Peyer's patch (tissue), 4 donors: ENCODE data around the gene SPATS2. TPM values are rescaled to one million over a fixed set of nuclear protein-coding genes. Genes with fewer than 3 reads are reported as not detected.

ENCODE experiments used
- DNase-seq, 3 donors: peaks; one replicate each; pipeline ENCODE4 v3.0.0-alpha.2; 2017 to 2019
- H3K27ac ChIP-seq, 4 donors: fragments of 200-600 bp; sonication (generic); one replicate each; pipeline ENCODE4 v1.5.1; 2016 to 2019
- H3K27me3 ChIP-seq, 2 donors: fragments of 200-600 bp; sonication (generic); one replicate each; pipeline ENCODE4 v1.5.1; 2019
- H3K36me3 ChIP-seq, 3 donors: fragments of 200-600 bp; sonication (generic); one replicate each; pipeline ENCODE4 v1.5.1; 2016 to 2019
- H3K4me1 ChIP-seq, 4 donors: fragments of 200-600 bp; sonication (generic); one replicate each; pipeline ENCODE4 v1.5.1; 2016 to 2019
- H3K4me3 ChIP-seq, 4 donors: fragments of 200-600 bp; sonication (generic); 1 replicate in 3 of 4; 2 replicates in 1 of 4; pipeline ENCODE4 v1.5.1; 2016 to 2019; ENCODE audit warnings: mild to moderate bottlenecking in 1 of 4
- H3K9me3 ChIP-seq, 4 donors: fragments of 200-600 bp; sonication (generic); one replicate each; pipeline ENCODE4 v1.5.1; 2016 to 2019; ENCODE audit warnings: mild to moderate bottlenecking in 1 of 4
- POLR2A ChIP-seq, 2 donors: fragments of 450-650 bp; IDR thresholded peaks; one replicate each; pipeline ENCODE4 v1.5.1; 2017; ENCODE audit warnings: antibody characterized with exemption in 2 of 2, mild to moderate bottlenecking in 2 of 2, moderate library complexity in 2 of 2
- total RNA-seq, 4 donors: library from RNA; depleted of rRNA; stranded (reverse); fragments of >200 nt; gene quantifications; one replicate each; pipeline ENCODE4 v1.1.0, GENCODE V29; 2016
- TF ChIP-seq, protein P1 (sequence below), 6 experiments: fragments of 450-650 bp in 4 of 6; fragments of 200-600 bp in 2 of 6; sonication (generic) in 1 of 6; IDR thresholded peaks; one replicate each; pipeline ENCODE4 v1.5.1; 2017 to 2019; ENCODE audit warnings: antibody characterized with exemption in 6 of 6, mild to moderate bottlenecking in 3 of 6, moderate library complexity in 1 of 6

The SPATS2 gene
- total RNA-seq, 4 donors from 2014 or later: 20.2 to 49.5 (median 24.8) TPM

DNA sequence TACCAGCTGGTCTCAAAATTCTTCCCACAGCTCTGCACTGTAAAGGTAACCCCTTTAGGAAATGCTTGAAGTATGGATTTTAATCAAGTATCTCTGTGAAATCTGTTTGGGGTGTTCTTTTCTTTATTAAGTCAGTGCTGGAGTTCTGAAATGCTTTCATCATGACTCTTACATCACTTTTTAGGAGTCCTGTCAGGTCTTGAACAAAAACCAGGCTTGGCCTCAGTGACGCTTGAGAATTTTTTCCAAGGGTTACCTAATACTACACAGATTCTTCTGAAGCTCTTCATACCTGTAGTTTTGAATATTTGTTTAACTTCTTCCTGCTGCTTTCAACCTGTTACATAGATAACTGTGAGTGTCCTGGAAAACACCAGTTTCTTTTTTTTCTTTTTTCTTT lies 124.6 kb downstream of the SPATS2 start:
- no peaks in the 10 kb centered on the region for H3K27me3 ChIP-seq
- H3K4me3 ChIP-seq: no peak overlapping the region
- H3K4me1 ChIP-seq: no peaks in the 10 kb centered on the region
- H3K27ac ChIP-seq: no peak overlapping the region
- no peaks in the 10 kb centered on the region for H3K9me3 ChIP-seq
- H3K36me3 ChIP-seq: peaks cover 0 to 10% (median 0%) of the 10 kb centered on the region in 3 donors
- TF ChIP-seq POLR2A (IDR thresholded peaks at IDR 0.05): no peak
- TF ChIP-seq, protein P1, sequence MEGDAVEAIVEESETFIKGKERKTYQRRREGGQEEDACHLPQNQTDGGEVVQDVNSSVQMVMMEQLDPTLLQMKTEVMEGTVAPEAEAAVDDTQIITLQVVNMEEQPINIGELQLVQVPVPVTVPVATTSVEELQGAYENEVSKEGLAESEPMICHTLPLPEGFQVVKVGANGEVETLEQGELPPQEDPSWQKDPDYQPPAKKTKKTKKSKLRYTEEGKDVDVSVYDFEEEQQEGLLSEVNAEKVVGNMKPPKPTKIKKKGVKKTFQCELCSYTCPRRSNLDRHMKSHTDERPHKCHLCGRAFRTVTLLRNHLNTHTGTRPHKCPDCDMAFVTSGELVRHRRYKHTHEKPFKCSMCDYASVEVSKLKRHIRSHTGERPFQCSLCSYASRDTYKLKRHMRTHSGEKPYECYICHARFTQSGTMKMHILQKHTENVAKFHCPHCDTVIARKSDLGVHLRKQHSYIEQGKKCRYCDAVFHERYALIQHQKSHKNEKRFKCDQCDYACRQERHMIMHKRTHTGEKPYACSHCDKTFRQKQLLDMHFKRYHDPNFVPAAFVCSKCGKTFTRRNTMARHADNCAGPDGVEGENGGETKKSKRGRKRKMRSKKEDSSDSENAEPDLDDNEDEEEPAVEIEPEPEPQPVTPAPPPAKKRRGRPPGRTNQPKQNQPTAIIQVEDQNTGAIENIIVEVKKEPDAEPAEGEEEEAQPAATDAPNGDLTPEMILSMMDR (IDR thresholded peaks at IDR 0.05): no peak
- DNase-seq: no peak

DNA sequence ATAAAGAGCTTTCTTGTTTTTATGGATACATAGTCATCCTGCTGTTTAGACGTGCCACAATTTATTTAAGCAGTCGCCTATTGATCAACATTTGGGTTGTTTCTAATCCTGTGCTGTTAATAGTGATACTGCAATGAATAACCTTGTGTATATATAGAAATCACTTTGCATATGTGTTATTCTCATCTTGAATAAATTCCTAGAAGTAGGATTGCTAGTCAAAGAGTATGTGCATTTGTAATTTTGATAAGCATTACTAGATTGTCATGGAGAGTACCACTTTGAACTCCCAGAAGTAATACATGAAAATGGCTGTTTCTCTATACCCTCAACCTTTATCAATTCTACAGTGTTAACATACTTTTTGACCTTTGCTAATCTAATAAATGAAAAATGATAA lies 126.6 kb downstream of the SPATS2 start:
- DNase-seq: no peak
- no peaks in the 10 kb centered on the region for H3K9me3 ChIP-seq
- H3K36me3 ChIP-seq: peaks cover 0 to 10% (median 0%) of the 10 kb centered on the region in 3 donors
- no peak for TF ChIP-seq POLR2A (IDR thresholded peaks at IDR 0.05)
- TF ChIP-seq, protein P1 (IDR thresholded peaks at IDR 0.05): no peak
- H3K4me1 ChIP-seq: no peaks in the 10 kb centered on the region
- no peaks in the 10 kb centered on the region for H3K27me3 ChIP-seq
- no peak overlapping the region for H3K4me3 ChIP-seq
- no peak overlapping the region for H3K27ac ChIP-seq

DNA sequence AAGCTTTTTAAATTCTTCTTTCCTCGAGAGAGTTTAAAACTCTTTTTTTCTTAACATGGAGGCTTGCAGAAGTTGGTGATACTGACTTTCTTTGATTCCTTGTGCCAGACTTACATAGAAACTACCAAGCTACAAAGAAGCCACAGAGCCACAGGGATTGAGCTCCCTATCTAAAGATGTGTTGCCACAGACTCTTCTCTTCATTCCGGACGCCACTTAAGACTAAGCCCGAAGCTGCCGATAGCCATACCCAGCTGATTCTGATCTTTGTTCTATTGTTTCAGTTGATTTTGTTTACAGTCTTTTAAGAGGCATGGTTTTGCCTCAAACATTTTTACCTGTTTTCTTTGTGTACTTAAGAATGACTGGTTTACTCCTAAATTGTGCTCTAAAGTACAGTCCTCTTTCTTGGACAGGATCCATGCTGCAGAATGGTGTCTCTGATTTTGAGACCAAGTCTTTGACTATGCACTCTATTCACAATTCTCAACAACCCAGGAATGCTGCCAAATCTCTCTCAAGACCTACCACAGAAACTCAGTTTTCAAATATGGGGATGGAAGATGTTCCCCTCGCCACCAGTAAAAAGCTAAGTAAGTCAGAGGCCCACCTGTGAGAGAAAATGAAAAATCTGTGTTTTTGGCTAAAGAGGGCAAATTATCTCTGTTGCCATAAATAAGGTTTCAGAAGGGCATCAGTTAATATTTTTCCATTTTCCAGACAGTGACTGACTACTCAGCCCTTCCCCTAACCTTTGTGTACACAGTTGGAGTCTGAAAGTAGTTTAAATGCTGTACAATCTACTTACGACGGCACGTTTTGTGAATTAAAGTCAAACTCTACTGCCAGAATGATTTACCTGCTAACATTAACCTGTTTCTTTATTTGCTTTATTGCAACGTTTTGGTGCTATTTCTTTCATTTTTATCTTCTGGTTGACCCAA lies 129.4 kb downstream of the SPATS2 start:
- DNase-seq: no peak
- Histone ChIP-seq H3K27ac (no peak overlapping the region), H3K27me3 (no peaks in the 10 kb centered on the region), H3K4me3 (no peak overlapping the region), H3K4me1 (no peaks in the 10 kb centered on the region), H3K9me3 (no peaks in the 10 kb centered on the region), H3K36me3 (peaks cover 0 to 23% (median 0%) of the 10 kb centered on the region in 3 donors)
- TF ChIP-seq POLR2A (IDR thresholded peaks at IDR 0.05): no peak
- TF ChIP-seq, protein P1 (IDR thresholded peaks at IDR 0.05): no peak

DNA sequence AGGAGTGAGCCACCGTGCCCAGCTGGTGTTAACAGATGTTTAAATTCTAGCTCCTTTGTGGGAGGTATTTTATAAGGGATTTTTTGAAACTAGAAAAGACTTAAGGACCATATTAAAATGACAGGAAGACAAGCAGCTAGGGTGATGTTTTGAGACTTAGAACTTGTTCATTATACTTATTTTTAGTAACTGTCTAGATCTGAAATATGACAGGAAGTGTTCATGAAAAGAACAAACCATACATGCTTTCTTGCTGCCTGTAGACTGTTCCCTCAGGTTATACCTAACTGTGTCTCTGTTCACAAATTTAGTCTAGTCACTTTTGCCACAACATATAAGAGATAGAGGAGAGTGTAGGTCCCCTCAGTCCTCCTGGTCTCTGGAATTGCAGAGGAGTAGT lies 134.6 kb downstream of the SPATS2 start:
- Histone ChIP-seq H3K27me3 (no peaks in the 10 kb centered on the region), H3K4me3 (no peak overlapping the region), H3K9me3 (no peaks in the 10 kb centered on the region), H3K4me1 (no peaks in the 10 kb centered on the region), H3K36me3 (peaks cover 0 to 14% (median 0%) of the 10 kb centered on the region in 3 donors), H3K27ac (no peak overlapping the region)
- DNase-seq: no peak
- no peak for TF ChIP-seq POLR2A (IDR thresholded peaks at IDR 0.05)
- TF ChIP-seq, protein P1 (IDR thresholded peaks at IDR 0.05): no peak

DNA sequence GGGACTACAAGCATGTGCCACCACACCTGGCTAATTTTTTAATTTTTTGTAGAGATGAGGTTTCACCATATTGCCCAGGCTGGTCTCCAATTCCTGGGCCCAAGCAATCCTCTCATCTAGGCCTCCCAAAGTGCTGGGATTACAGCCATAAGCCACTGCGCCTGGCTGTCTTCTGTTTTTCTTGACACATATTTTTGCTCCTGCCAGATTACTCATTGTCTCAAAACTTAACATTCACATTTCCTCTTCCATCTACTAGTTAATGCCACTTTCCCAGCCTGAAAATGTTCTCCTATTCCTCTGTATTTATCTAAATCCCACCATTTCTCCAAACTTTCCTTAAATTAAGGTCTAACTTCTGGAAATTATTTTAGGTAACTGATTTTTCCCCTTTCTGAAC lies 135.3 kb downstream of the SPATS2 start:
- H3K27me3 ChIP-seq: no peaks in the 10 kb centered on the region
- H3K4me1 ChIP-seq: no peaks in the 10 kb centered on the region
- H3K27ac ChIP-seq: no peak overlapping the region
- no peaks in the 10 kb centered on the region for H3K9me3 ChIP-seq
- no peak for DNase-seq
- H3K36me3 ChIP-seq: peaks cover 0 to 14% (median 0%) of the 10 kb centered on the region in 3 donors
- no peak overlapping the region for H3K4me3 ChIP-seq
- TF ChIP-seq, protein P1 (IDR thresholded peaks at IDR 0.05): no peak
- TF ChIP-seq POLR2A (IDR thresholded peaks at IDR 0.05): no peak
